ENCODE measurements around the gene CASP9. TPM values are rescaled to one million over a fixed set of nuclear protein-coding genes. Genes with fewer than 3 reads are reported as not detected.
"Not testable (repeated sequence)": the region's sequence is repeated elsewhere in the genome, so short reads cannot be mapped to it uniquely, and the experiment has no call there.

CASP9 gene
- total and polyA plus RNA-seq, 8 donors: 9.8 to 22.5 (median 19.1) TPM

GRCh38 chr1:15523104-15524020 is 653 bp downstream of the CASP9 start:
- intact Hi-C loops (cut with DNase I): no loop called here
- ATAC-seq (no peak), DNase-seq (peak in 1 of 4 donors; percentile 42)
- H3K9me3 ChIP-seq: no peaks in the 10 kb centered on the region
- H3K27ac ChIP-seq: peak overlapping the region; percentile 91 to 92
- H3K4me1 ChIP-seq: peaks cover 11 to 38% of the 10 kb centered on the region in 2 donors
- TF ChIP-seq CTCF (IDR thresholded peaks at IDR 0.05): no peak
- no peaks in the 10 kb centered on the region for H3K36me3 ChIP-seq
- H3K27me3 ChIP-seq: no peaks in the 10 kb centered on the region
- peak overlapping the region; percentile 63 to 69 for H3K4me3 ChIP-seq

- no peak for DNase-seq
- Histone ChIP-seq H3K9me3 (no peaks in the 10 kb centered on the region), H3K4me1 (peaks cover 9 to 30% of the 10 kb centered on the region in 2 donors), H3K27me3 (no peaks in the 10 kb centered on the region), H3K27ac (no peak overlapping the region), H3K4me3 (no peak overlapping the region), H3K36me3 (no peaks in the 10 kb centered on the region)
- intact Hi-C loops (cut with DNase I): no loop called here
- TF ChIP-seq CTCF (IDR thresholded peaks at IDR 0.05): no peak
- ATAC-seq: no peak
These were observed 1.5 kb downstream of the CASP9 start for GRCh38 chr1:15522551-15522950.

- Histone ChIP-seq H3K4me1 (peaks cover 6 to 24% of the 10 kb centered on the region in 2 donors), H3K36me3 (peaks cover 0 to 11% of the 10 kb centered on the region in 2 donors)
- H3K9me3 ChIP-seq; H3K4me3 ChIP-seq; DNase-seq; H3K27me3 ChIP-seq; H3K27ac ChIP-seq; ATAC-seq; intact Hi-C loops (cut with DNase I): not testable (repeated sequence)
These were observed 2.7 kb downstream of the CASP9 start for GRCh38 chr1:15521206-15521906.

GRCh38 chr1:15519625-15520024 is 4.4 kb downstream of the CASP9 start:
- intact Hi-C loops (cut with DNase I): no loop called here
- ATAC-seq: no peak
- no peaks in the 10 kb centered on the region for H3K9me3 ChIP-seq

More at GRCh38 chr1:15519625-15520024, 4.4 kb downstream of the CASP9 start:
- no peaks in the 10 kb centered on the region for H3K27me3 ChIP-seq
- TF ChIP-seq CTCF (IDR thresholded peaks at IDR 0.05): no peak
- DNase-seq: no peak
- no peak overlapping the region for H3K27ac ChIP-seq
- no peak overlapping the region for H3K4me3 ChIP-seq
- H3K4me1 ChIP-seq: peaks cover 6 to 27% of the 10 kb centered on the region in 2 donors
- peaks cover 0 to 13% of the 10 kb centered on the region in 2 donors for H3K36me3 ChIP-seq

All from left lung (tissue), 10 donors.